Activated CD8-positive, alpha-beta memory T cell treated with anti-CD3 and anti-CD28 coated beads, Interleukin-2, amount 50 U/mL, for 24 hours (primary cell): ENCODE results near the gene NKX6-2.
"Not testable (repeated sequence)": the region's sequence is repeated elsewhere in the genome, so short reads cannot be mapped to it uniquely, and the experiment has no call there.

Experiments used
- DNase-seq: peaks from one replicate; pipeline ENCODE4 v3.0.0-alpha.2; 2020; ENCODE audit errors: extremely low read depth

The NKX6-2 gene

GRCh38 chr10:132780356-132780755 lies 5.6 kb downstream of the NKX6-2 start:
- no peak for DNase-seq

- DNase-seq: no peak
Measured at GRCh38 chr10:132779549-132780294, 6.2 kb downstream of the NKX6-2 start.

- DNase-seq: no peak
Measured at GRCh38 chr10:132777441-132777840, 8.5 kb downstream of the NKX6-2 start.

GRCh38 chr10:132776821-132777220 lies 9.1 kb downstream of the NKX6-2 start:
- no peak for DNase-seq

- DNase-seq: no peak
Measured at GRCh38 chr10:132776186-132776585, 9.8 kb downstream of the NKX6-2 start.

GRCh38 chr10:132774902-132775863 lies 10.8 kb downstream of the NKX6-2 start:
- no peak for DNase-seq

GRCh38 chr10:132774181-132774901 lies 11.6 kb downstream of the NKX6-2 start:
- no peak for DNase-seq

GRCh38 chr10:132772816-132773215 lies 13.1 kb downstream of the NKX6-2 start:
- DNase-seq: not testable (repeated sequence)

- DNase-seq: no peak
Measured at GRCh38 chr10:132770061-132771021, 15.6 kb downstream of the NKX6-2 start.

GRCh38 chr10:132768346-132769248 lies 17.4 kb downstream of the NKX6-2 start:
- DNase-seq: no peak

GRCh38 chr10:132766291-132766690 lies 19.7 kb downstream of the NKX6-2 start:
- no peak for DNase-seq

- no peak for DNase-seq
Measured at GRCh38 chr10:132765435-132765834, 20.5 kb downstream of the NKX6-2 start.

- no peak for DNase-seq
Measured at GRCh38 chr10:132764108-132764507, 21.8 kb downstream of the NKX6-2 start.

- DNase-seq: no peak
Measured at GRCh38 chr10:132763545-132763944, 22.4 kb downstream of the NKX6-2 start.

GRCh38 chr10:132762267-132762666 lies 23.7 kb downstream of the NKX6-2 start:
- no peak for DNase-seq

GRCh38 chr10:132761395-132762060 lies 24.4 kb downstream of the NKX6-2 start:
- DNase-seq: no peak

GRCh38 chr10:132758865-132759264 lies 27.1 kb downstream of the NKX6-2 start:
- DNase-seq: no peak

GRCh38 chr10:132757171-132757570 lies 28.8 kb downstream of the NKX6-2 start:
- no peak for DNase-seq

GRCh38 chr10:132756591-132756990 lies 29.4 kb downstream of the NKX6-2 start:
- DNase-seq: no peak
